SH-SY5Y (cell line): ENCODE data around the gene MPDZ.

Source experiments
- GATA2 ChIP-seq: IDR thresholded peaks from 2 replicates; pipeline ENCODE4 v1.6.1; 2011; ENCODE audit warnings: mild to moderate bottlenecking, low read depth, low read length
- GATA3 ChIP-seq: IDR thresholded peaks from 2 replicates; pipeline ENCODE4 v1.6.1; 2011; ENCODE audit warnings: low read depth, mild to moderate bottlenecking, low read length, moderate library complexity

GRCh38 chr9:13174906-13175639 is 104.4 kb downstream of the MPDZ start:
- TF ChIP-seq GATA3 (no peak), GATA2 (no peak)
